Skin epidermis (tissue), 12 donors: Measurements from ENCODE around the gene KRTAP4-12.
"Not testable (repeated sequence)": the region's sequence is repeated elsewhere in the genome, so short reads cannot be mapped to it uniquely, and the experiment has no call there.

Source experiments
- H3K27ac ChIP-seq, 21 experiments: fragments of 200-600 bp; sonication (generic) in 11 of 21; one replicate each; pipeline ENCODE4 v1.5.0; 2020; ENCODE audit warnings: mild to moderate bottlenecking in 3 of 21, inconsistent platforms in 2 of 21, moderate library complexity in 2 of 21
- H3K4me3 ChIP-seq, 7 experiments: fragments of 200-600 bp; sonication (generic) in 2 of 7; one replicate each; pipeline ENCODE4 v1.5.0; 2020; ENCODE audit warnings: inconsistent platforms in 2 of 7, mild to moderate bottlenecking in 2 of 7, moderate library complexity in 1 of 7

Gene KRTAP4-12

GRCh38 chr17:41123991-41124371 is at the start of gene KRTAP4-12:
KRTAP4-12 (minus strand) TSS chr17:41124182; CDS start chr17:41124122, 60 bp downstream.
- H3K4me3 ChIP-seq, H3K27ac ChIP-seq: not testable (repeated sequence)

GRCh38 chr17:41171886-41172285 is 47.9 kb upstream of the KRTAP4-12 start:
- H3K4me3 ChIP-seq, result no peak overlapping the region
- H3K27ac ChIP-seq, result no peak overlapping the region

GRCh38 chr17:41168121-41168520 is 44.1 kb upstream of the KRTAP4-12 start, which contains the start of gene KRTAP4-3:
KRTAP4-3 (minus strand) TSS chr17:41168221; CDS start chr17:41168172, 49 bp downstream.
- no peak within 1 kb of the TSS for H3K27ac ChIP-seq

DNA sequence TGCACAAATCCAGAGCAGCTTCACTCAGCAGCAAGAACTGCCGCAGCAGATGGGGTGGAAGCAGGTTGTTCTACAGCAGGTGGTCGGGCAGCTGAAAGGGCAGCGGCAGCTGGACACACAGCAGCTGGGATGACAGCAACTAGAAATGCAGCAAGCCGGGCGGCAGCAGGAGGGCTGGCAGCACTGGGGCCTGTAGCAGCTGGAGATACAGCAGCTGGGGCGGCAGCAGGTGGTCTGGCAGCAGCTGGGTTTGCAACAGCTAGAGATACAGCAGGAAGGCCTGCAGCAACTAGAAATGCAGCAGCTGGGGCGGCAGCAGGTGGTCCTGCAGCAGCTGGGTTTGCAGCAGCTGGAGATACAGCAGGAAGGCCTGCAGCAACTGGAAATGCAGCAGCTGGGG is 43.6 kb upstream of the KRTAP4-12 start:
- H3K27ac ChIP-seq, result no peak overlapping the region
- H3K4me3 ChIP-seq, result no peak overlapping the region

More at GRCh38 chr17:41168121-41168520, 44.1 kb upstream of the KRTAP4-12 start, which contains the start of gene KRTAP4-3:
- no peak within 1 kb of the TSS for H3K4me3 ChIP-seq

DNA sequence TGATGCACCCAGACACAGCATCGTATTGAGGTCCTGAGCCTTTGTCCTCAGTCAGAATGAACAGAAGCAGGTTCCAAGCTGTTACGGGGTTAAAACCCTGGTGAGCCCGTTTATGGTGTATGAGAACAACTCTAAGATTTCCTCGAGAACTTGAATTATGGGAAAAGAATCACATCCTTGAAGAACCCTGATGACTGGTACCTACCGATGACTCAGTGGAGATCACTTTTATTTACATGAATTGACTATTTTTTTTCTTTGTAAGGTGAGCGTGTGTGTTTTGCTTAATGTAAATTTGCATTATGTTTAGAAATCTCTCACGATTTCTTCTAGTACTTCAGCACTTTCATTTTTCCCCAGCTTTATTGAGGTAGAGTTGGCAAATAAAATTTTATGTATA is 39.8 kb upstream of the KRTAP4-12 start:
- Histone ChIP-seq H3K27ac (no peak overlapping the region), H3K4me3 (no peak overlapping the region)

DNA sequence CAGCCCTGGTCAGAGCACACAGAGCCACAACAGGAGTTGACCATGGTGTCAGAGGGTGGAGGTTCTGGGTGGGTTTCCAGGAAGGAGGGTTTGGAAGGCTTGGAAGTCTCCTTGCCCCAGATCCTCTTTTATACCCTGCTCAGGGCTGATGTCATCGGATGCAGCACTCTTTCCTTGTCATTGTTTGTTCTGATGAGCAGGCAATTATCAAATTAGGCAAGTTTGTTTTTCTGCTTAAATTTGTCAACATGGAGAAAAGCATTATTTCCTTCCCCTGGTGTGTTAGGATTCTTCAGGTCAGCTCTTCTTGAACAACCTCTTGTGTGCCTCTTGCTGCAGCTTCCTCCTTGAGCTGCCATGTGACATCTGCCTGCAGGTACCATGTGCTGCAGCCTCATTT is 36.7 kb upstream of the KRTAP4-12 start, which contains the start of gene KRTAP4-4:
Gene KRTAP4-4 (minus strand): TSS at position 101 of the 400 bp plus-strand sequence. CDS start 57 bp downstream, at position 44.
- Histone ChIP-seq H3K27ac (no peak within 1 kb of the TSS), H3K4me3 (no peak within 1 kb of the TSS)

DNA sequence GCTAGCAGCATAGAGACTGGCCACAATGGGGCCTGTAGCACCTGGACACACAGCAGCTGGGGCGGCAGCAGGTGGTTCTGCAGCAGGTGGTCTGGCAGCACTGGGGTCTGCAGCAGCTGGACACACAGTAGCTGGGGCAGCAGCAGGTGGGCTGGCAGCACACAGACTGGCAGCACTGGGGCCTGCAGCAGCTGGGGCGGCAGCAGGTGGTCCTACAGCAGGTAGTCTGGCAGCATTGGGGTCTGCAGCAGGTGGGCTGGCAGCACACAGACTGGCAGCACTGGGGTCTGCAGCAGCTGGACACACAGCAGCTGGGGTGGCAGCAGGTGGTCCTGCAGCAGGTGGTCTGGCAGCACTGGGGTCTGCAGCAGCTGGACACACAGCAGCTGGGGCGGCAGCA is 36.2 kb upstream of the KRTAP4-12 start:
- H3K27ac ChIP-seq, H3K4me3 ChIP-seq: not testable (repeated sequence)

DNA sequence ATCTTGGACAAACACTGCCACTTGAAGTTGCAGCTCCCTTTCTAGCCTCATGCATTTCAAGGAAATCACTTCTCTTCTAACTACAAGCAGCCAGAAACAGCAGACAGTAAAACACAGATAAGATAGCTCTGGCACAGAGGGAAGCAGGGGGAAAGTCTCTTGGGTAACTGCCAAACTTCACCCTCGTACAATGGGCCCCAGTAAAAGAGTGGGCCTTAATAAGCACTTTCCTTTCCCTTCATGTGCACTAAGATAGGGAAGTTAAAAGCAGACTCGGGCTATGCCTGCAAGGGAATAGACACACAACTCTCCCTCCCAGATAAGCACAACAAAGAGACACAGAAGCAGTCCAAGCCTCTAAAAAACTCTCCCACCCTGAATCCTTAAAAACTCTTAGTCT is 29.9 kb upstream of the KRTAP4-12 start:
- H3K27ac ChIP-seq, result no peak overlapping the region
- H3K4me3 ChIP-seq, result no peak overlapping the region

- Histone ChIP-seq H3K27ac (no peak overlapping the region), H3K4me3 (no peak overlapping the region)
Observed at GRCh38 chr17:41151525-41151924, 27.5 kb upstream of the KRTAP4-12 start.

GRCh38 chr17:41150026-41150425 is 26.0 kb upstream of the KRTAP4-12 start:
- Histone ChIP-seq H3K4me3 (no peak overlapping the region), H3K27ac (no peak overlapping the region)

GRCh38 chr17:41149652-41149985 is 25.6 kb upstream of the KRTAP4-12 start, which contains the start of gene KRTAP4-5:
KRTAP4-5 (minus strand) TSS chr17:41149825; CDS start chr17:41149767, 58 bp downstream.
- Histone ChIP-seq H3K4me3 (no peak within 1 kb of the TSS), H3K27ac (no peak within 1 kb of the TSS)

DNA sequence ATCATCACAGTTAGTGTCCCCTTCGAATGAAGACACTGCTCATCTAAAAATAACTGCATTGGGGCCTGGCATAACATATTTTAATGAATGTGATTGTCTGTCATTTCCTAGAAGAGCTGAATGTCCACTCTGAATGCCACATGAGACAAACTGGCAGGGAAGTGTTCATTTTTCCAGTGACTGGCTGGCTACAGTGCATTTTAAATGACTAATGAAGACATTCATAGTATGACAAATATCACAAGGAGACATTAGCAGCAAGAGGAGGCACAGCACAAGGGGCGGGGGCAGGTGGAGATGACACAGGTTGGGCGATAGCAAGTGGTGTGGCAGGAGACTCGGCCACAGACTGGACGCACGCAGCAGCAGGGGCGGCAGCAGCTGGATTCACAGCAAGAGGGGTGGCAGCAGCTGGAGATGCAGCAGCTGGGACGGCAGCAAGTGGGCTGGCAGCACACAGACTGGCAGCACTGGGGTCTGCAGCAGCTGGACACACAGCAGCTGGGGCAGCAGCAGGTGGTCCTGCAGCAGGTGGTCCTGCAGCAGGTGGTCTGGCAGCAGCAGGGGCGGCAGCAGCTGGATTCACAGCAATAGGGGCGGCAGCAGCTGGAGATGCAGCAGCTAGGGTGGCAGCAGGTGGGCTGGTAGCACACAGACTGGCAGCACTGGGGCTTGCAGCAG is 25.1 kb upstream of the KRTAP4-12 start:
- not testable (repeated sequence) for H3K27ac ChIP-seq, H3K4me3 ChIP-seq

DNA sequence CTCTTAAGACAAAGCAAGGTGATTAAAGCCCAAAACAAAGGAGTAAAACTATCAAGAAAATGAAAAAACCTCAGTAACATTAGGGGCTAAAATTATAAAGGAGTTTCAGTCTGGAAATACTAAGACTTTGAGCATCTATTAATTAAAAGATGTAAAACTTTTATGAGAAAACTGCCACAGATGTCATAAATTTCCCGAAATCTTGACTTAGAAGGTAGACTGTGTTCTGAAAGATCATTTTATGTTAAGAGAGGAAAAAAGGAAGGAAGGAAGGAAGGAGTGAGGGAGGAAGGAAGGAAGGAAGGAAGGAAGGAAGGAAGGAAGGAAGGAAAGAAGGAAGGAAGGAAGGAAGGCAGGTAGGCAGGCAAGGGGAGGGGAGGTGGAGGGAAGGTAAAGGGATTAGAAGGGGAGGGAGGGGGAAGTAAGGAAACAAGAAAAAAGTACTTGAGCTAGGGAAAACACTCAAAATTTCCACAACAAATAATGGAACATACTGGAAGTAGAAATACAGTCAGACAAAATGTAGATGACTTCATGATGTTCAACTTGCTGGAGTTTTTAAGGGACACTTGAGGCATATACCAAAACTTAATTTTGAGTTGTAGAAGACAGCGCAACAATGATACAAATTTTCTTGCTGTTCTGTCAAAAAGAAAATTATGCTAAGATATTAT is 23.7 kb upstream of the KRTAP4-12 start:
- Histone ChIP-seq H3K27ac (no peak overlapping the region), H3K4me3 (no peak overlapping the region)

DNA sequence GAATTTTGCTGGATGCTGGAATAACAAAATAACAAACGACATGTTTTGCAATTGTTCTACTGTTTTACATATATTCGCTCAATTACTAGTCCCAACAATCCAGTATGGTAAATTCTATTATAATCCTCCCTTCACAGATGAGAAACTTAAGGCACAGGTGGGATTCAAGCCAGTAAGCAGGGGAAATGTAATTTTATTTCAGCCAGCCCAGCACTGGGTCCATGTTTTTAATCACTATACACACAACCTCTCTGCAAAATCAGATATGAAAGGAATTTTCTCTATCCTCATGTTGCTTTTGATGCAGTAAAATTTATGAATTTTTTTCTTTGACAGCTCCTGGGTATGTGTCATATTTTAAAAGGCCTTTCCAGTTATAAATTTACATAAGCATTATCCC is 21.3 kb upstream of the KRTAP4-12 start:
- Histone ChIP-seq H3K27ac (no peak overlapping the region), H3K4me3 (no peak overlapping the region)

DNA sequence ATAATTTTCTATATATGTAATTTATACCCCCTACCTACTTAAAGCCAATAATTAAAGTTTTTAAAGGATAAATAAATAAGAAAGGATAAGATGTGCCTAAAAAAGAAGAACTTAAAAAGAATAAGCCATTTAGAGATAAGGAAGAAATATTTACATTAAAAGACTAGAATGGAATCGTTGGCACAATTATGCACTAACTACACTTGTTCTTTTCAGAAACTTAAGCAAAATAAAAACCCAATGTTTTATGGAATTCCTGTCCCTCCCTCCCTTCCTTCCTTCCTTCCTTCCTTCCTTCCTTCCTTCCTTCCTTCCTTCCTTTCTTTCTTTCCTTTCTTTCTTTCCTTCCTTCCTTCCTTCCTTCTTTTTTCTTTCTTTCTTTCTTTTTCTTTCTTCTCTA is 20.9 kb upstream of the KRTAP4-12 start:
- Histone ChIP-seq H3K4me3 (no peak overlapping the region), H3K27ac (no peak overlapping the region)

DNA sequence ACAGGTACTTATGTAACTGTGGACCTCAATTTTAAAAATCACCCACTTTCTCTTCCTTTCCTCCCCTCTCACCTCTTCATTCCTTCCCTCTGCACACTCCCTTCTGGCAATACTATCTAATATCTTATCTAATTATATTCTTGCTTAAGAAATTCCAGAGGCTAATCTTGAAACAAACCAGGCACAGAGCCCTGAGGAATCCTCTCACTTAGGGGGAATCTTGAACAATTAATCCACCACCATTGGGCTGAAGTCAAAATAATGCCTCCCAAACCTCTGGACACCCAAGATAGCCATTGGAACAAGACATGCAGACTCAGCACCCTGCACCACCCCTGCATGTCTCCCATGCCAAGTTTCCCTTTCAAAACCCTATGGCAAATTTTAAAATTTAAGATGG is 17.4 kb upstream of the KRTAP4-12 start:
- Histone ChIP-seq H3K4me3 (no peak overlapping the region), H3K27ac (no peak overlapping the region)

DNA sequence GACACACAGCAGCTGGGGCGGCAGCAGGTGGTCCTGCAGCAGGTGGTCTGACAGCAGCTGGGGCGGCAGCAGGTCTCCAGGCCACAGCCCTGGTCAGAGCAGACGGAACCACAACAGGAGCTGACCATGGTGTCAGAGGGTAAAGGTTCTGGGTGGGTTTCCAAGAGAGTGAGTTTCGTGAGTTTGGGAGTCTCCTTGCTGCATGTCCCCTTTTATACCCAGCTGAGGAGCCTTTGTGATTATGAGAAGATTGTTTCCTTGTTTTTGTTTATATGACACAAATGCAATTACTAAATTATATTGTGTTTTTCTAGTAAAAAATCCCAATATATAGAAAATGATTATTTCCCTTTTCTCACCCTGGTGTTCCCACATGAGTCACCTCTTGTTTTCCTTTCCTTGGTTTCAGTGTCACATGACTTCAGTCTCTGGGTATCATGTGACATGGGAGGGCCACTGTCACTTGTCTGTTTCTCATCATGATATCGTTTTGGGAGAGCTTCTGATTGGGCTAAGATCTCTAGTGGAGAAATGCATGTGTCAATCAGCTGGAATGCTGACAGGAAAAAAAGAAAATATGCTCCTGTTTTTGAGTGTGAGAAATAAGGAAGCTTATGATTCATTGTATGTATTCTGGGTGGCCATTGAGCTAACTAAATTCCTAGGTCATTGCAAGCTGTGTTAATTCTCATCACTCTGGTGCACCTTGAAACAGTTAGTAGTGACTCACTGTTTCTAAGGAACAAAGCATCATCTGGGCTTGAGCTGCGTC is 16.6 kb upstream of the KRTAP4-12 start, which contains the start of gene KRTAP4-6:
Gene KRTAP4-6 (minus strand): TSS at position 185 of the 772 bp plus-strand sequence. CDS start 57 bp downstream, at position 128.
- Histone ChIP-seq H3K27ac (no peak within 1 kb of the TSS), H3K4me3 (no peak within 1 kb of the TSS)

DNA sequence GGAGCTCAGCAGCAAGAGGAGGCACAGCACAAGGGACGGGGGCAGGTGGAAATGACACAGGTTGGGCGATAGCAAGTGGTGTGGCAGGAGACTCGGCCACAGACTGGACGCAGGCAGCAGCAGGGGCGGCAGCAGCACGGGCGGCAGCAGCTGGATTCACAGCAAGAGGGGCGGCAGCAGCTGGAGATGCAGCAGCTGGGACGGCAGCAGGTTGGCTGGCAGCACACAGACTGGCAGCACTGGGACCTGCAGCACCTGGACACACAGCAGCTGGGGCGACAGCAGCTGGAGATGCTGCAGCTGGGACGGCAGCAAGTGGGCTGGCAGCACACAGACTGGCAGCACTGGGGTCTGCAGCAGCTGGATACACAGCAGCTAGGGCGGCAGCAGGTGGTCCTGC is 15.9 kb upstream of the KRTAP4-12 start:
- not testable (repeated sequence) for H3K27ac ChIP-seq, H3K4me3 ChIP-seq

GRCh38 chr17:41133880-41134735 is 10.1 kb upstream of the KRTAP4-12 start:
- Histone ChIP-seq H3K27ac (peak overlapping the region in 1 of 21 experiments; percentile 70), H3K4me3 (no peak overlapping the region)
